ENCODE data around the gene PTRH1. TPM values are rescaled to one million over a fixed set of nuclear protein-coding genes. Genes with fewer than 3 reads are reported as not detected.

PTRH1 gene
- total and polyA plus RNA-seq, 2 experiments from 2014 or later = 23.7 to 27.5 TPM

GRCh38 chr9:127753622-127754021 lies 38.2 kb upstream of the PTRH1 start:
- H3K27me3 ChIP-seq = peaks cover 58% of the 10 kb centered on the region
- no peak overlapping the region for H3K4me3 ChIP-seq
- TF ChIP-seq, protein P1, sequence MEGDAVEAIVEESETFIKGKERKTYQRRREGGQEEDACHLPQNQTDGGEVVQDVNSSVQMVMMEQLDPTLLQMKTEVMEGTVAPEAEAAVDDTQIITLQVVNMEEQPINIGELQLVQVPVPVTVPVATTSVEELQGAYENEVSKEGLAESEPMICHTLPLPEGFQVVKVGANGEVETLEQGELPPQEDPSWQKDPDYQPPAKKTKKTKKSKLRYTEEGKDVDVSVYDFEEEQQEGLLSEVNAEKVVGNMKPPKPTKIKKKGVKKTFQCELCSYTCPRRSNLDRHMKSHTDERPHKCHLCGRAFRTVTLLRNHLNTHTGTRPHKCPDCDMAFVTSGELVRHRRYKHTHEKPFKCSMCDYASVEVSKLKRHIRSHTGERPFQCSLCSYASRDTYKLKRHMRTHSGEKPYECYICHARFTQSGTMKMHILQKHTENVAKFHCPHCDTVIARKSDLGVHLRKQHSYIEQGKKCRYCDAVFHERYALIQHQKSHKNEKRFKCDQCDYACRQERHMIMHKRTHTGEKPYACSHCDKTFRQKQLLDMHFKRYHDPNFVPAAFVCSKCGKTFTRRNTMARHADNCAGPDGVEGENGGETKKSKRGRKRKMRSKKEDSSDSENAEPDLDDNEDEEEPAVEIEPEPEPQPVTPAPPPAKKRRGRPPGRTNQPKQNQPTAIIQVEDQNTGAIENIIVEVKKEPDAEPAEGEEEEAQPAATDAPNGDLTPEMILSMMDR (IDR thresholded peaks at IDR 0.05; ENCODE audit: low read depth, low read length) = no peak
- no peaks in the 10 kb centered on the region for H3K36me3 ChIP-seq
- no peaks in the 10 kb centered on the region for H3K4me1 ChIP-seq (ENCODE audit: low read depth)
- H3K27ac ChIP-seq = no peak overlapping the region
- no peak for DNase-seq (ENCODE audit: low read depth in 1 of 2, low spot score in 1 of 2)
- no peaks in the 10 kb centered on the region for H3K9me3 ChIP-seq (ENCODE audit: low read depth)

DNA sequence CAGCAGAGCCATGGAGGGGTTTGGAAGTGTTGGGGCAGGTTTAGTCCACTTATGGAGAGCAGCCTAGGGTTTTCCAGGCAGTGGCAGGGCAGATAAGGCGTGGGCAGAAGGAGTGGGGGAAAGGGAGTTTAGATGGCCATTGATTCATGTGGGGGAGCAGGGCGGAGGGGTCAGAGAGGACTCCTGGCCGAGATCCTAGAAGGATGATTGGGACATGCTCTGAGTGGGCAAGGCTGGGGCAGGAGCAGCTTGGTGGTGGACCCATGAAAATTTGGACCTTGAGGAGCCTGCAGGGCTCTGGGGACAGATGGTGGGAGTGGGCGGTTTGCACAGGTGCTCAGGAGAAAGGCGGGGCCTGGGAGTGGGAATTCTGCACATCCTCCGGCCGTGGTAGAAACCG lies 37.7 kb upstream of the PTRH1 start:
- Histone ChIP-seq H3K27ac (no peak overlapping the region), H3K36me3 (no peaks in the 10 kb centered on the region), H3K4me1 (ENCODE audit: low read depth) (no peaks in the 10 kb centered on the region), H3K27me3 (peaks cover 58% of the 10 kb centered on the region), H3K9me3 (ENCODE audit: low read depth) (no peaks in the 10 kb centered on the region), H3K4me3 (no peak overlapping the region)
- no peak for DNase-seq (ENCODE audit: low read depth in 1 of 2, low spot score in 1 of 2)
- TF ChIP-seq, protein P1 (IDR thresholded peaks at IDR 0.05; ENCODE audit: low read depth, low read length) = no peak

DNA sequence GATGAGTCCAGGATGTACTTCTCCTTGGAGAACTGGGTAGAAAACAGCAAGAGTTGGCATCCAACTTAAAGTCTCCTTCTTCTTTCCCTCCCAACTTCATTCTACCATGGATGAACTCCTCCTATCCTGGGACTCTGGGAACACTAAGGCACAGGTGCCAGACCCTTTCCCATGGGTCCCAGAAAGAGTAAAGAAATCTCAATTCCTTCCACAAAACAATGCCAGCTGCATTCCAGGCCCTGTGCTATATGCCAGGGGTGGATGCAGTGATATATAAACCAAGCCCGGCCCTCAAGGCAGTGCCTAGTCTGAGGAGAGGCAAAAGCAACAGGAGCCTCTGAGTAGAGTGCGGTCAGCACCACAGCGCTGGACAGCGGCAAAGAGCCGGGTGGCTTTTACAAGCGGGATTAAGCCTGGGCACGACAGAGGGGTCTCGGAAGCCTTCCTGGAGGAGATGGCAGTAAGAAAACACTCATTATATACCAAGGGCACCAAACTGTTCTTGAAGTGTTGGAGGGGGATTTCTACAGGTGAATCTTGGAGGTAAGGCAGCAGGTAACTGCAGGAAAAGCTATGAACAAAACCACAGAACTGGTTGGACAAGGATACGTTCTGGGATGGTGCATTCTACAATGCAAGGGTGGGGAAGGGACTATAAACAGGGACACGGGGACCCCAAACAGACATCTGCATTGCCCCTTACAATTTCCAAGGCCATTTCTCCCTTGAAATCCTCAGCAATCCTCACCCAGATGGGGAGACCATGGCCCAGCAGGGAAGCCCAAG lies 36.0 kb upstream of the PTRH1 start:
- TF ChIP-seq, protein P1 (IDR thresholded peaks at IDR 0.05; ENCODE audit: low read depth, low read length) = no peak
- peak; percentile 27 to 76 for DNase-seq (ENCODE audit: low read depth in 1 of 2, low spot score in 1 of 2)
- Histone ChIP-seq H3K36me3 (no peaks in the 10 kb centered on the region), H3K27ac (no peak overlapping the region), H3K27me3 (peaks cover 53% of the 10 kb centered on the region), H3K4me1 (ENCODE audit: low read depth) (no peaks in the 10 kb centered on the region), H3K9me3 (ENCODE audit: low read depth) (no peaks in the 10 kb centered on the region), H3K4me3 (no peak overlapping the region)

- H3K36me3 ChIP-seq = no peaks in the 10 kb centered on the region
Observed at GRCh38 chr9:127749090-127749787, 33.8 kb upstream of the PTRH1 start.

GRCh38 chr9:127746959-127747569 lies 31.6 kb upstream of the PTRH1 start:
- DNase-seq (ENCODE audit: low read depth in 1 of 2, low spot score in 1 of 2) = no peak
- Histone ChIP-seq H3K27me3 (peaks cover 9% of the 10 kb centered on the region), H3K4me1 (ENCODE audit: low read depth) (peaks cover 4% of the 10 kb centered on the region), H3K9me3 (ENCODE audit: low read depth) (no peaks in the 10 kb centered on the region), H3K4me3 (no peak overlapping the region), H3K27ac (no peak overlapping the region), H3K36me3 (no peaks in the 10 kb centered on the region)
- TF ChIP-seq, protein P1 (IDR thresholded peaks at IDR 0.05; ENCODE audit: low read depth, low read length) = no peak

More at GRCh38 chr9:127749090-127749787, 33.8 kb upstream of the PTRH1 start:
- H3K9me3 ChIP-seq (ENCODE audit: low read depth) = no peaks in the 10 kb centered on the region
- H3K4me1 ChIP-seq (ENCODE audit: low read depth) = no peaks in the 10 kb centered on the region
- TF ChIP-seq, protein P1 (IDR thresholded peaks at IDR 0.05; ENCODE audit: low read depth, low read length) = no peak
- no peak for DNase-seq (ENCODE audit: low read depth in 1 of 2, low spot score in 1 of 2)
- H3K27ac ChIP-seq = no peak overlapping the region
- H3K4me3 ChIP-seq = no peak overlapping the region
- peaks cover 31% of the 10 kb centered on the region for H3K27me3 ChIP-seq

Data from cardiac muscle cell (in vitro differentiated cells and primary cell).